Activated CD4-positive, CD25-positive, alpha-beta regulatory T cell (primary cell): ENCODE measurements around the gene LRRC74A.

Source experiments
- DNase-seq, 4 experiments: peaks; one replicate each; lab custom pipeline; 2025; lab: John Stamatoyannopoulos, UW

Gene LRRC74A

GRCh38 chr14:76848879-76849278, 22.7 kb downstream of the LRRC74A start:
- DNase-seq: no peak

GRCh38 chr14:76855066-76855465, 28.9 kb downstream of the LRRC74A start:
- no peak for DNase-seq

- DNase-seq: no peak
Measured at GRCh38 chr14:76856769-76857168, 30.6 kb downstream of the LRRC74A start.

GRCh38 chr14:76861574-76862255, 35.5 kb downstream of the LRRC74A start:
- DNase-seq: no peak

GRCh38 chr14:76862546-76863282, 36.5 kb downstream of the LRRC74A start:
- no peak for DNase-seq

- DNase-seq: no peak
Measured at GRCh38 chr14:76863724-76864407, 37.7 kb downstream of the LRRC74A start.

- DNase-seq: no peak
Measured at GRCh38 chr14:76866456-76866855, 40.2 kb downstream of the LRRC74A start.

GRCh38 chr14:76867516-76868453, 41.6 kb downstream of the LRRC74A start:
- DNase-seq: peak in 2 of 4 experiments; percentile 10 to 14

GRCh38 chr14:76868454-76869170, 42.4 kb downstream of the LRRC74A start:
- no peak for DNase-seq

- DNase-seq: no peak
Measured at GRCh38 chr14:76870166-76870565, 44.0 kb downstream of the LRRC74A start.

GRCh38 chr14:76872796-76873432, 46.7 kb downstream of the LRRC74A start:
- peak; percentile 20 to 57 (median 37) for DNase-seq

GRCh38 chr14:76874734-76875133, 48.5 kb downstream of the LRRC74A start:
- DNase-seq: no peak

- DNase-seq: peak in 2 of 4 experiments; percentile 15 to 20
Measured at GRCh38 chr14:76876076-76876475, 49.9 kb downstream of the LRRC74A start.

GRCh38 chr14:76877871-76878270, 51.7 kb downstream of the LRRC74A start:
- DNase-seq: no peak

GRCh38 chr14:76880449-76880848, 54.2 kb downstream of the LRRC74A start:
- no peak for DNase-seq

GRCh38 chr14:76881348-76881747, 55.1 kb downstream of the LRRC74A start:
- DNase-seq: no peak

GRCh38 chr14:76882651-76883050, 56.4 kb downstream of the LRRC74A start:
- no peak for DNase-seq

- DNase-seq: no peak
Measured at GRCh38 chr14:76883447-76883846, 57.2 kb downstream of the LRRC74A start.

- no peak for DNase-seq
Measured at GRCh38 chr14:76884394-76884793, 58.2 kb downstream of the LRRC74A start.

- DNase-seq: no peak
Measured at GRCh38 chr14:76884853-76885276, 58.7 kb downstream of the LRRC74A start.

GRCh38 chr14:76887191-76887590, 61.0 kb downstream of the LRRC74A start:
- DNase-seq: no peak
